SKM-1 (cell line): Measurements from ENCODE around the gene PTGES2.
A peak's percentile ranks its signal among the peaks of the same experiment; 100 is the strongest.
"Not testable (repeated sequence)": the region's sequence is repeated elsewhere in the genome, so short reads cannot be mapped to it uniquely, and the experiment has no call there.

Source experiments
- DNase-seq: peaks from one replicate; lab custom pipeline; 2025; ENCODE audit not compliant: unreplicated experiment; lab: John Stamatoyannopoulos, UW

The PTGES2 gene

GRCh38 chr9:128088253-128088945 lies 39.1 kb downstream of the PTGES2 start:
- no peak for DNase-seq

- DNase-seq = no peak
These were observed 40.3 kb downstream of the PTGES2 start for GRCh38 chr9:128087262-128087661.

GRCh38 chr9:128085943-128086342 lies 41.6 kb downstream of the PTGES2 start:
- no peak for DNase-seq

GRCh38 chr9:128084746-128085145 lies 42.8 kb downstream of the PTGES2 start:
- DNase-seq = no peak

GRCh38 chr9:128082151-128082550 lies 45.4 kb downstream of the PTGES2 start:
- no peak for DNase-seq

- no peak for DNase-seq
These were observed 46.5 kb downstream of the PTGES2 start for GRCh38 chr9:128081056-128081455.

- no peak for DNase-seq
These were observed 47.3 kb downstream of the PTGES2 start for GRCh38 chr9:128080206-128080605.

GRCh38 chr9:128078504-128079434 lies 48.8 kb downstream of the PTGES2 start:
- DNase-seq = peak; percentile 55

GRCh38 chr9:128077847-128078503 lies 49.6 kb downstream of the PTGES2 start:
- DNase-seq = no peak

GRCh38 chr9:128073253-128073886 lies 54.2 kb downstream of the PTGES2 start:
- no peak for DNase-seq

GRCh38 chr9:128072144-128073021 lies 55.1 kb downstream of the PTGES2 start:
- DNase-seq = peak; percentile 76

- not testable (repeated sequence) for DNase-seq
These were observed 56.1 kb downstream of the PTGES2 start for GRCh38 chr9:128071475-128071874.

GRCh38 chr9:128070874-128071273 lies 56.7 kb downstream of the PTGES2 start:
- no peak for DNase-seq
